Panc1 (cell line): ENCODE data around the gene WDR4. TPM values are rescaled to one million over a fixed set of nuclear protein-coding genes. Genes with fewer than 3 reads are reported as not detected.
"Not testable (repeated sequence)": the region's sequence is repeated elsewhere in the genome, so short reads cannot be mapped to it uniquely, and the experiment has no call there.

Source experiments
- ATAC-seq: fragments of 200-7000 bp; cut with Tn5 transposase; 2 replicates; pipeline ENCODE4 v1.9.1; 2020; ENCODE audit warnings: mild to moderate bottlenecking, moderate library complexity
- BruUV-seq: library from RNA; stranded (reverse); fragments of 400-500 nt; replicated peaks from 2 replicates; lab custom pipeline; 2021; lab: Mats Ljungman, UMichigan
- CTCF ChIA-PET: fragments of 300-600 bp; sonication (Branson Sonifier 250); formaldehyde crosslinking; loops from one replicate; lab custom pipeline; 2022; ENCODE audit warnings: antibody characterized with exemption; lab: Charles Lee
- POLR2A ChIA-PET: fragments of 300-600 bp; sonication (Branson Sonifier 250); formaldehyde crosslinking; loops from one replicate; lab custom pipeline; 2022; ENCODE audit warnings: antibody characterized with exemption; lab: Charles Lee
- DNase-seq: peaks from one replicate; pipeline ENCODE4 v3.0.0-alpha.2; 2010; ENCODE audit warnings: low read depth, low spot score
- H3K27ac ChIP-seq: 2 replicates; pipeline ENCODE4 v1.5.1; 2011; ENCODE audit warnings: mild to moderate bottlenecking, low read length, inconsistent platforms
- H3K27me3 ChIP-seq: fragments of 200-500 bp; sonication (Bioruptor generic); 2 replicates; pipeline ENCODE4 v1.6.0; 2014; ENCODE audit warnings: low read length, inconsistent platforms; ENCODE audit not compliant: control insufficient read depth, insufficient read depth
- H3K36me3 ChIP-seq: fragments of 200-500 bp; sonication (Bioruptor generic); 2 replicates; pipeline ENCODE4 v1.5.1; 2014; ENCODE audit warnings: inconsistent platforms, mild to moderate bottlenecking, low read length, moderate library complexity; ENCODE audit not compliant: control insufficient read depth, insufficient read depth
- H3K4me1 ChIP-seq: 2 replicates; pipeline ENCODE4 v1.5.1; 2011; ENCODE audit warnings: inconsistent platforms, mild to moderate bottlenecking, low read length, moderate library complexity; ENCODE audit not compliant: control insufficient read depth, insufficient read depth
- H3K4me3 ChIP-seq, 2 experiments: 2 replicates each; pipeline ENCODE4 v1.5.1; 2011 to 2012; ENCODE audit warnings: low read depth in 2 of 2, low read length in 2 of 2, mild to moderate bottlenecking in 2 of 2, inconsistent platforms in 1 of 2, moderate library complexity in 1 of 2
- H3K9me3 ChIP-seq: fragments of 200-500 bp; sonication (Bioruptor generic); 2 replicates; pipeline ENCODE4 v1.5.1; 2014; ENCODE audit warnings: low read depth, mild to moderate bottlenecking, inconsistent platforms, low read length, moderate library complexity; ENCODE audit not compliant: control insufficient read depth, insufficient read depth
- CTCF ChIP-seq: fragments of 450-650 bp; IDR thresholded peaks from 2 replicates; pipeline ENCODE4 v1.5.1; 2017; ENCODE audit warnings: mild to moderate bottlenecking
- POLR2AphosphoS5 ChIP-seq: IDR thresholded peaks from 2 replicates; pipeline ENCODE4 v1.6.1; 2012; ENCODE audit warnings: mild to moderate bottlenecking, low read depth, low read length, moderate library complexity
- REST ChIP-seq, 2 experiments: IDR thresholded peaks; 2 replicates each; pipeline ENCODE4 v1.6.1; 2011 to 2012; ENCODE audit warnings: low read depth in 2 of 2, control low read depth in 1 of 2, low read length in 1 of 2, mild to moderate bottlenecking in 1 of 2, moderate library complexity in 1 of 2; ENCODE audit not compliant: insufficient read depth in 1 of 2
- SIN3A ChIP-seq: IDR thresholded peaks from 2 replicates; pipeline ENCODE4 v1.6.1; 2012; ENCODE audit warnings: low read depth, mild to moderate bottlenecking, low read length, moderate library complexity, borderline replicate concordance; ENCODE audit not compliant: insufficient read depth
- in situ Hi-C: cut with HindIII; loops from 2 replicates; pipeline ENCODE4 v1.10.0; 2016; ENCODE audit warnings: low sequenced_read_pairs, low pct_unique_long_range_greater_than_20kb
- intact Hi-C: fragments of 100-400 bp; cut with micrococcal nuclease; formaldehyde crosslinking; loops from one replicate; pipeline ENCODE4 v1.10.0; 2022; ENCODE audit not compliant: unreplicated experiment
- total RNA-seq: library from RNA; stranded (reverse); gene quantifications from one replicate; pipeline ENCODE4 v1.2.1, GENCODE V29; 2021; ENCODE audit not compliant: unreplicated experiment

The WDR4 gene
- total RNA-seq, 1 experiment from 2014 or later, result 36.7 TPM

DNA sequence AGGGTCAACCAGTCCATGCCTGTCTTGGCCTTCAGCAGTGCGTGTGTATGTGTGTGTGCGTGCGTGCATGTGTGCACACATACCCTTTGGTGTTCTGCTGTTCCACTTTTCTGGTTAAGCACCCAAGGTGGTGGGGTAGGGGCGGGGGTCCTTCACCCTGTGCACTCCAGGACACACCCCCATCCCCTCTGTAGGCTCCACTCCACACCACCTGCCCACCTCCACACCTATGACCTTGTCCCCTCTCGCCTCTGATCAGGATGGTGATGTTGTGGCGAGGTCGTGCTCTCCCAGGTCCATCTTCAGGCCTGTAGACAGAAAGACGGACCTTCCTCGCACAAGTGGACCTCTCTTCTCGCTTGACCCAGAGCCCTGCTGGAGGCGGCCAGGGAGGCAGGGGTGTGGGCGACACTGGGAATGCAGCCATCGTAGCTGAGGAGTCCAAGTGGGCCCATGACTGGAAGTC, 44.6 kb downstream of the WDR4 start:
- TF ChIP-seq REST (IDR thresholded peaks at IDR 0.05; ENCODE audit: insufficient read depth in 1 of 2, low read depth in 2 of 2, low read length in 1 of 2), result no peak
- TF ChIP-seq POLR2AphosphoS5, result peak; percentile 29; the same call in 1 of the 2 replicates
- ChIA-PET POLR2A (no interaction called here), CTCF (no interaction called here)
- Histone ChIP-seq H3K27me3 (no peaks in the 10 kb centered on the region), H3K27ac (no peak overlapping the region), H3K4me1 (no peaks in the 10 kb centered on the region), H3K36me3 (no peaks in the 10 kb centered on the region), H3K4me3 (no peak overlapping the region), H3K9me3 (no peaks in the 10 kb centered on the region)
- no TSS peak for BruUV-seq
- ATAC-seq (no peak), DNase-seq (no peak)
- in situ Hi-C loops, result no loop called here
- intact Hi-C loops, result loop anchor here (5.0 kb wide), 1 partner anchor 242 kb away; no protein-coding TSS in a partner anchor

- in situ Hi-C loops (no loop called here), intact Hi-C loops (loop anchor here (5.0 kb wide), 1 partner anchor 242 kb away; no protein-coding TSS in a partner anchor)
- H3K4me1 ChIP-seq, result no peaks in the 10 kb centered on the region
- ChIA-PET CTCF (interaction anchor here (0.7 kb wide), 1 partner anchor 39 kb away, joined by 3 read pairs; no protein-coding TSS in a partner anchor), POLR2A (no interaction called here)
- no peak overlapping the region for H3K27ac ChIP-seq
- TF ChIP-seq POLR2AphosphoS5 (peak; percentile 39; the same call in 1 of the 2 replicates), SIN3A (no peak)
- H3K36me3 ChIP-seq, result no peaks in the 10 kb centered on the region
- H3K4me3 ChIP-seq, result no peak overlapping the region
- no peak for DNase-seq
- no peaks in the 10 kb centered on the region for H3K9me3 ChIP-seq
- no peaks in the 10 kb centered on the region for H3K27me3 ChIP-seq
- ATAC-seq, result peak; percentile 21
- no TSS peak for BruUV-seq
Measured at GRCh38 chr21:42833859-42834725, 45.2 kb downstream of the WDR4 start.

DNA sequence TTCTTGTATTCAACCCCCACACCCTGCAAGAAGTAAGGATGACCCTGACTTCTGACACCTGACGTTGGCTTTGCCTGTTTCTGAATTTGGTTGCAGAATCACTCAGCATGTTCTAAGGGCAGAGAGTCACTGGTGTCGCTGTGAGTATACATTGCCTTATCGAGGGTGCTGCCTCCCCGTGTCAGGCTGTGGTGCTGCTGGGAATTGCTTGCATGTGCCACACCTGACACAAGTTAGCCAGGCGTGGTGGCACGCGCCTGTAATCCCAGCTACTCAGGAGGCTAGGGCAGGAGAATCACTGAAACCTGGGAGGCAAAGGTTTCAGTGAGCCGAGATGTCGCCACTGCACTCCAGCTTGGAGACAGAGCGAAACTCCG, 45.9 kb downstream of the WDR4 start:
- POLR2A ChIA-PET, result no interaction called here
- peak; percentile 62 for ATAC-seq
- H3K4me3 ChIP-seq, result no peak overlapping the region
- H3K27me3 ChIP-seq, result no peaks in the 10 kb centered on the region
- no peak for DNase-seq
- H3K36me3 ChIP-seq, result no peaks in the 10 kb centered on the region
- no peaks in the 10 kb centered on the region for H3K9me3 ChIP-seq
- TF ChIP-seq REST (IDR thresholded peaks at IDR 0.05; ENCODE audit: insufficient read depth in 1 of 2, low read depth in 2 of 2, low read length in 1 of 2) (no peak), CTCF (peak; percentile 52; the same call in 1 of the 2 replicates)
- no peak overlapping the region for H3K27ac ChIP-seq
- intact Hi-C loops (loop anchor here (5.0 kb wide), 1 partner anchor 241 kb away; no protein-coding TSS in a partner anchor), in situ Hi-C loops (no loop called here)
- BruUV-seq, result no TSS peak
- no peaks in the 10 kb centered on the region for H3K4me1 ChIP-seq
- CTCF ChIA-PET, result interaction anchor here (0.6 to 0.7 kb wide), 2 partner anchors 40 to 240 kb away, joined by 3 to 4 read pairs; no protein-coding TSS in a partner anchor

- ATAC-seq, H3K27me3 ChIP-seq, H3K9me3 ChIP-seq, in situ Hi-C loops, H3K4me3 ChIP-seq, H3K4me1 ChIP-seq, DNase-seq, H3K36me3 ChIP-seq, CTCF ChIA-PET, H3K27ac ChIP-seq, BruUV-seq: not testable (repeated sequence)
- POLR2A ChIA-PET, result interaction anchor here (0.7 kb wide), 1 partner anchor 12 kb away, joined by 6 read pairs; no protein-coding TSS in a partner anchor
- intact Hi-C loops, result loop anchor here (5.0 kb wide), 1 partner anchor 240 kb away; no protein-coding TSS in a partner anchor
Measured at GRCh38 chr21:42832321-42832630, 47.1 kb downstream of the WDR4 start.
